Upper lobe of left lung (tissue), 6 donors: ENCODE results near the gene QPRT. TPM values are rescaled to one million over a fixed set of nuclear protein-coding genes. Genes with fewer than 3 reads are reported as not detected.
"Not testable (repeated sequence)": the region's sequence is repeated elsewhere in the genome, so short reads cannot be mapped to it uniquely, and the experiment has no call there.

ENCODE experiments used
- ATAC-seq, 2 donors: fragments of 200-7000 bp; cut with Tn5 transposase; one replicate each; pipeline ENCODE4 v1.9.1; 2022; ENCODE audit warnings: mild to moderate bottlenecking in 2 of 2, moderate library complexity in 2 of 2; ENCODE audit not compliant: low FRiP score in 2 of 2
- DNase-seq, 2 donors: peaks; one replicate each; pipeline ENCODE4 v3.0.0-alpha.2; 2019 to 2020
- H3K27ac ChIP-seq, 4 donors: fragments of 200-600 bp; sonication (generic); one replicate each; pipeline ENCODE4 v1.5.1; 2016 to 2019
- H3K27me3 ChIP-seq, 4 donors: fragments of 200-600 bp; sonication (generic); one replicate each; pipeline ENCODE4 v1.5.1; 2017 to 2019
- H3K36me3 ChIP-seq, 4 donors: fragments of 200-600 bp; sonication (generic); one replicate each; pipeline ENCODE4 v1.5.1; 2016 to 2019
- H3K4me1 ChIP-seq, 4 donors: fragments of 200-600 bp; sonication (generic); one replicate each; pipeline ENCODE4 v1.5.1; 2018 to 2019
- H3K4me3 ChIP-seq, 4 donors: fragments of 200-600 bp; sonication (generic); one replicate each; pipeline ENCODE4 v1.5.1; 2017 to 2019; ENCODE audit warnings: mild to moderate bottlenecking in 2 of 4, moderate library complexity in 1 of 4
- H3K9me3 ChIP-seq, 4 donors: fragments of 200-600 bp; sonication (generic); one replicate each; pipeline ENCODE4 v1.5.1; 2018 to 2019
- CTCF ChIP-seq, 6 experiments: fragments of 450-650 bp in 4 of 6; fragments of 200-600 bp in 2 of 6; sonication (generic) in 2 of 6; IDR thresholded peaks; one replicate each; pipeline ENCODE4 v1.5.1; 2016 to 2019; ENCODE audit warnings: antibody characterized with exemption in 6 of 6
- EP300 ChIP-seq, 4 donors: sonication (generic); formaldehyde crosslinking; IDR thresholded peaks; one replicate each; pipeline ENCODE4 v1.5.1; 2017; ENCODE audit warnings: antibody characterized with exemption in 4 of 4, control low read depth in 2 of 4
- POLR2A ChIP-seq, 4 donors: fragments of 450-650 bp; IDR thresholded peaks; one replicate each; pipeline ENCODE4 v1.5.1; 2016 to 2017; ENCODE audit warnings: antibody characterized with exemption in 4 of 4, mild to moderate bottlenecking in 2 of 4
- POLR2AphosphoS5 ChIP-seq, 2 donors: sonication (generic); formaldehyde crosslinking; IDR thresholded peaks; one replicate each; pipeline ENCODE4 v1.5.1; 2017; ENCODE audit warnings: antibody characterized with exemption in 2 of 2
- WGBS, 2 donors: methylation state at CpG; one replicate each; pipeline ENCODE4 v1.1.5; 2017 to 2018; 5-methylcytosine and 5-hydroxymethylcytosine counted together
- total RNA-seq, 6 donors: library from RNA; depleted of rRNA in 4 of 6; stranded (reverse); fragments of >200 nt in 4 of 6; gene quantifications; one replicate each; pipeline versions ENCODE4 v1.1.0 to v1.2.1, GENCODE V29; 2016 to 2021
- donor health status: DM: no; HTN: no; CAD: no; lungs with moderate emphysema.
- donor health status: DM: no; HTN: yes; CAD: no; lungs with severe emphysema.

Gene QPRT
- total RNA-seq, 6 donors from 2014 or later, result 4.8 to 17.8 (median 9.8) TPM

- DNase-seq (no peak), ATAC-seq (no peak)
- H3K4me1 ChIP-seq, result peaks cover 4 to 9% (median 6%) of the 10 kb centered on the region in 4 donors
- no peaks in the 10 kb centered on the region for H3K9me3 ChIP-seq
- WGBS, 2 donors, result 29 to 57% methylated on average over 1 of the region's 1 CpG
- H3K36me3 ChIP-seq, result no peaks in the 10 kb centered on the region
- TF ChIP-seq CTCF (IDR thresholded peaks at IDR 0.05), result no peak
- no peak for TF ChIP-seq EP300 (IDR thresholded peaks at IDR 0.05)
- no peak for TF ChIP-seq POLR2A (IDR thresholded peaks at IDR 0.05)
- no peak for TF ChIP-seq POLR2AphosphoS5 (IDR thresholded peaks at IDR 0.05)
- H3K4me3 ChIP-seq, result no peak overlapping the region
- H3K27me3 ChIP-seq, result no peaks in the 10 kb centered on the region
- H3K27ac ChIP-seq, result no peak overlapping the region
Measured at GRCh38 chr16:29714972-29715371, 36.0 kb downstream of the QPRT start.

GRCh38 chr16:29717113-29717512 lies 38.1 kb downstream of the QPRT start:
- DNase-seq (no peak), ATAC-seq (no peak)
- Histone ChIP-seq H3K36me3 (no peaks in the 10 kb centered on the region), H3K9me3 (no peaks in the 10 kb centered on the region), H3K27ac (no peak overlapping the region), H3K4me3 (no peak overlapping the region), H3K4me1 (peaks cover 0 to 4% (median 0%) of the 10 kb centered on the region in 4 donors), H3K27me3 (no peaks in the 10 kb centered on the region)
- TF ChIP-seq POLR2A (IDR thresholded peaks at IDR 0.05), result no peak
- no peak for TF ChIP-seq EP300 (IDR thresholded peaks at IDR 0.05)
- TF ChIP-seq CTCF (IDR thresholded peaks at IDR 0.05), result no peak
- no peak for TF ChIP-seq POLR2AphosphoS5 (IDR thresholded peaks at IDR 0.05)
- 89 to 95% methylated on average over 6 to 7 of the region's 7 CpGs for WGBS, 2 donors

GRCh38 chr16:29719063-29719462 lies 40.1 kb downstream of the QPRT start:
- WGBS, 2 donors, result 39 to 49% methylated on average over 4 of the region's 4 CpGs
- Histone ChIP-seq H3K4me3 (no peak overlapping the region), H3K4me1 (peaks cover 0 to 4% (median 0%) of the 10 kb centered on the region in 4 donors), H3K9me3 (no peaks in the 10 kb centered on the region), H3K36me3 (no peaks in the 10 kb centered on the region), H3K27me3 (no peaks in the 10 kb centered on the region), H3K27ac (no peak overlapping the region)
- ATAC-seq (no peak), DNase-seq (no peak)
- TF ChIP-seq CTCF (IDR thresholded peaks at IDR 0.05) (no peak), POLR2A (IDR thresholded peaks at IDR 0.05) (no peak), EP300 (IDR thresholded peaks at IDR 0.05) (no peak), POLR2AphosphoS5 (IDR thresholded peaks at IDR 0.05) (no peak)

GRCh38 chr16:29720703-29721102 lies 41.7 kb downstream of the QPRT start:
- TF ChIP-seq POLR2A (IDR thresholded peaks at IDR 0.05), result no peak
- no peak for TF ChIP-seq EP300 (IDR thresholded peaks at IDR 0.05)
- no peak for TF ChIP-seq POLR2AphosphoS5 (IDR thresholded peaks at IDR 0.05)
- TF ChIP-seq CTCF (IDR thresholded peaks at IDR 0.05), result no peak
- H3K36me3 ChIP-seq, result no peaks in the 10 kb centered on the region
- no peaks in the 10 kb centered on the region for H3K9me3 ChIP-seq
- ATAC-seq (no peak), DNase-seq (no peak)
- H3K4me3 ChIP-seq, result no peak overlapping the region
- H3K4me1 ChIP-seq, result peaks cover 0 to 4% (median 0%) of the 10 kb centered on the region in 4 donors
- no peaks in the 10 kb centered on the region for H3K27me3 ChIP-seq
- H3K27ac ChIP-seq, result no peak overlapping the region
- 69 to 79% methylated on average over 5 of the region's 5 CpGs for WGBS, 2 donors

- not testable (repeated sequence) for H3K27me3 ChIP-seq, H3K36me3 ChIP-seq, H3K4me1 ChIP-seq, H3K9me3 ChIP-seq, H3K4me3 ChIP-seq, H3K27ac ChIP-seq
- peak in 5 of 6 experiments; percentile 35 to 61 (median 55) for TF ChIP-seq CTCF (IDR thresholded peaks at IDR 0.05)
- 44 to 48% methylated on average over 19 to 24 of the region's 24 CpGs for WGBS, 2 donors
- ATAC-seq (peak in 1 of 2 donors; percentile 86), DNase-seq (peak in 1 of 2 donors; percentile 81)
Measured at GRCh38 chr16:29721167-29721879, 42.3 kb downstream of the QPRT start.
